IMR-90 (cell line): ENCODE results near the gene KRT16. TPM values are rescaled to one million over a fixed set of nuclear protein-coding genes. Genes with fewer than 3 reads are reported as not detected.

Experiments used
- ATAC-seq: fragments of 200-7000 bp; cut with Tn5 transposase; 2 replicates; pipeline ENCODE4 v1.9.1; 2020; ENCODE audit warnings: low read depth, mild to moderate bottlenecking, moderate library complexity
- BruUV-seq: library from RNA; stranded (reverse); fragments of 400-500 nt; replicated peaks from 2 replicates; lab custom pipeline; 2021; lab: Mats Ljungman, UMichigan
- CTCF ChIA-PET: fragments of 300-600 bp; formaldehyde crosslinking; extraction: SDS; loops from one replicate; lab custom pipeline; 2021; ENCODE audit warnings: antibody characterized with exemption; lab: Yijun Ruan, JAX
- POLR2A ChIA-PET: fragments of 300-600 bp; sonication (Branson Sonifier 250); formaldehyde crosslinking; loops from one replicate; lab custom pipeline; 2022; ENCODE audit warnings: antibody characterized with exemption; ENCODE audit not compliant: unreplicated experiment; lab: Charles Lee
- DNase-seq: peaks from one replicate; pipeline ENCODE4 v3.0.0; 2013
- H2AFZ ChIP-seq: replicated peaks from 2 replicates; pipeline ENCODE3; 2013; ENCODE audit warnings: low read length, mild to moderate bottlenecking; ENCODE audit not compliant: poor library complexity
- H2AK5ac ChIP-seq: 2 replicates; pipeline ENCODE4 v1.6.1; 2013; ENCODE audit warnings: low read depth, low read length, inconsistent platforms
- H2AK9ac ChIP-seq: replicated peaks from 2 replicates; pipeline ENCODE3; 2013; ENCODE audit warnings: mild to moderate bottlenecking, low read depth, low read length, moderate library complexity; ENCODE audit not compliant: poor library complexity
- H2BK120ac ChIP-seq: 2 replicates; pipeline ENCODE4 v1.6.1; 2013; ENCODE audit warnings: low read depth, low read length, inconsistent platforms
- H2BK15ac ChIP-seq: 3 replicates; pipeline ENCODE4 v1.6.1; 2013; ENCODE audit warnings: low read depth, low read length, inconsistent platforms
- H2BK20ac ChIP-seq: 2 replicates; pipeline ENCODE4 v1.6.1; 2013; ENCODE audit warnings: low read depth, mild to moderate bottlenecking, inconsistent platforms, low read length, moderate library complexity
- H2BK5ac ChIP-seq: 2 replicates; pipeline ENCODE4 v1.6.1; 2013; ENCODE audit warnings: mild to moderate bottlenecking, low read depth, low read length, inconsistent platforms; ENCODE audit not compliant: poor library complexity, severe bottlenecking
- H3K14ac ChIP-seq: replicated peaks from 2 replicates; pipeline ENCODE4 v1.6.1; 2013; ENCODE audit warnings: low read depth, low read length, inconsistent platforms
- H3K18ac ChIP-seq: 2 replicates; pipeline ENCODE4 v1.6.1; 2013; ENCODE audit warnings: low read depth, low read length, control low read depth
- H3K23ac ChIP-seq: 2 replicates; pipeline ENCODE4 v1.6.1; 2013; ENCODE audit warnings: low read depth, low read length, inconsistent platforms
- H3K27ac ChIP-seq: 2 replicates; pipeline ENCODE4 v1.5.1; 2013; ENCODE audit warnings: mild to moderate bottlenecking, control low read depth, low read length; ENCODE audit not compliant: insufficient read depth
- H3K27me3 ChIP-seq: 2 replicates; pipeline ENCODE4 v1.6.1; 2013; ENCODE audit warnings: low read length; ENCODE audit not compliant: control insufficient read depth, insufficient read depth
- H3K36me3 ChIP-seq: 2 replicates; pipeline ENCODE4 v1.6.1; 2013; ENCODE audit warnings: low read length, mixed read lengths; ENCODE audit not compliant: control insufficient read depth, insufficient read depth
- H3K4ac ChIP-seq: 2 replicates; pipeline ENCODE4 v1.6.1; 2013; ENCODE audit warnings: low read depth, low read length, inconsistent platforms
- H3K4me1 ChIP-seq: 2 replicates; pipeline ENCODE4 v1.6.1; 2013; ENCODE audit warnings: low read length, mixed read lengths; ENCODE audit not compliant: control insufficient read depth, insufficient read depth
- H3K4me2 ChIP-seq: 2 replicates; pipeline ENCODE4 v1.6.1; 2013; ENCODE audit warnings: low read depth, mild to moderate bottlenecking, control low read depth, low read length, moderate library complexity
- H3K4me3 ChIP-seq: 2 replicates; pipeline ENCODE4 v1.5.1; 2013; ENCODE audit warnings: low read depth, mild to moderate bottlenecking, control low read depth, low read length, moderate library complexity; ENCODE audit not compliant: insufficient read depth
- H3K56ac ChIP-seq: 2 replicates; pipeline ENCODE4 v1.6.1; 2013; ENCODE audit warnings: low read length, inconsistent platforms; ENCODE audit not compliant: insufficient read depth; ENCODE audit errors: extremely low read depth
- H3K79me1 ChIP-seq, 2 experiments: 2 replicates each; pipeline ENCODE4 v1.6.1; 2013; ENCODE audit warnings: low read length in 2 of 2, inconsistent platforms in 1 of 2, low read depth in 1 of 2
- H3K9ac ChIP-seq: 2 replicates; pipeline ENCODE4 v1.6.1; 2013; ENCODE audit warnings: low read depth, low read length, control low read depth
- H3K9me1 ChIP-seq: 2 replicates; pipeline ENCODE4 v1.6.1; 2013; ENCODE audit warnings: low read length, inconsistent platforms; ENCODE audit not compliant: insufficient read depth
- H3K9me3 ChIP-seq: 2 replicates; pipeline ENCODE4 v1.6.1; 2013; ENCODE audit warnings: low read length; ENCODE audit not compliant: control insufficient read depth, insufficient read depth
- H4K20me1 ChIP-seq: 2 replicates; pipeline ENCODE4 v1.6.1; 2013; ENCODE audit warnings: low read length, inconsistent platforms; ENCODE audit not compliant: insufficient read depth
- H4K5ac ChIP-seq: 2 replicates; pipeline ENCODE4 v1.6.1; 2013; ENCODE audit warnings: mild to moderate bottlenecking, low read depth, low read length, control low read depth
- H4K8ac ChIP-seq, 2 experiments: 2 replicates each; pipeline ENCODE4 v1.6.1; 2013; ENCODE audit warnings: low read depth in 2 of 2, low read length in 2 of 2, control low read depth in 1 of 2, inconsistent platforms in 1 of 2
- H4K91ac ChIP-seq: 2 replicates; pipeline ENCODE4 v1.6.1; 2013; ENCODE audit warnings: low read depth, low read length, inconsistent platforms; ENCODE audit not compliant: insufficient read depth
- MAFK ChIP-seq: IDR thresholded peaks from 2 replicates; pipeline ENCODE4 v1.6.1; 2012; ENCODE audit warnings: low read depth, low read length, improper control_type of control experiment
- WGBS, 2 experiments: methylation state at CpG; one replicate each; pipeline versions ENCODE4 v1.1.5 to v1.1.7; 2013; ENCODE audit warnings: missing lambda C conversion rate in 2 of 2; ENCODE audit not compliant: insufficient read length in 1 of 2; ENCODE audit errors: extremely low coverage in 2 of 2; 5-methylcytosine and 5-hydroxymethylcytosine counted together
- dilution Hi-C: fragments of 300-500 bp; cut with HindIII; formaldehyde crosslinking; loops from one replicate; pipeline ENCODE4 v1.14.3; 2018; ENCODE audit warnings: low sequenced_read_pairs; ENCODE audit not compliant: unreplicated experiment
- in situ Hi-C: fragments of 300-500 bp; cut with MboI; formaldehyde crosslinking; loops from 3 replicates; pipeline ENCODE4 v1.14.3; 2019; ENCODE audit warnings: low sequenced_read_pairs, inconsistent platforms, mixed read lengths
- intact Hi-C: fragments of 100-400 bp; cut with micrococcal nuclease; formaldehyde crosslinking; loops from 2 replicates; pipeline ENCODE4 v1.10.0; 2022
- polyA plus RNA-seq, 3 experiments: library from polyadenylated mRNA; depleted of rRNA; stranded (reverse); fragments of >200 nt; gene quantifications; 2 replicates each; pipeline ENCODE4 v1.2.3, GENCODE V29; 2012; ENCODE audit warnings: low replicate concordance in 1 of 3
- total RNA-seq: library from RNA; depleted of rRNA; stranded (reverse); fragments of >200 nt; gene quantifications from 2 replicates; pipeline ENCODE4 v1.2.3, GENCODE V29; 2012

KRT16 gene
- total and polyA plus RNA-seq, 2 of the 4 experiments (the other 2 are of a cell fraction) = not detected

- Histone ChIP-seq H2BK120ac (no peak overlapping the region), H3K79me1 (no peaks in the 10 kb centered on the region), H2AK5ac (no peak overlapping the region), H3K18ac (no peak overlapping the region), H4K5ac (no peak overlapping the region), H2BK5ac (no peak overlapping the region), H4K8ac (no peak overlapping the region), H2AK9ac (no peak overlapping the region), H3K36me3 (no peaks in the 10 kb centered on the region), H3K27me3 (peaks cover 43% of the 10 kb centered on the region), H3K4me1 (no peaks in the 10 kb centered on the region), H2BK15ac (no peak overlapping the region), H2BK20ac (no peak overlapping the region), H3K9ac (no peak overlapping the region), H3K14ac (no peak overlapping the region), H3K4me2 (no peak overlapping the region), H4K20me1 (no peaks in the 10 kb centered on the region), H4K91ac (no peak overlapping the region), H3K9me1 (no peaks in the 10 kb centered on the region), H3K27ac (no peak overlapping the region), H3K4ac (no peak overlapping the region), H3K9me3 (no peaks in the 10 kb centered on the region), H3K56ac (no peak overlapping the region; the same call in 1 of the 2 replicates), H3K4me3 (no peak overlapping the region), H2AFZ (no peak overlapping the region), H3K23ac (no peak overlapping the region)
- intact Hi-C loops (no loop called here), dilution Hi-C loops (no loop called here), in situ Hi-C loops (no loop called here)
- ATAC-seq = no peak
- ChIA-PET POLR2A (no interaction called here), CTCF (no interaction called here)
- no peak for DNase-seq
- no TSS peak for BruUV-seq
- no CpG with 5 or more reads among the region's 2 CpGs for WGBS, 2 experiments
- TF ChIP-seq MAFK = no peak
Measured at GRCh38 chr17:41580244-41580575, 32.4 kb downstream of the KRT16 start.
